Measurements from ENCODE around the gene BABAM2. TPM values are rescaled to one million over a fixed set of nuclear protein-coding genes. Genes with fewer than 3 reads are reported as not detected.

The BABAM2 gene
- total and polyA plus RNA-seq, 9 of the 15 experiments (the other 6 are each of a cell fraction or from before 2014, with no cell fraction given): 10.9 to 37.4 (median 25.6) TPM

GRCh38 chr2:28327956-28328922 lies 437.7 kb downstream of the BABAM2 start (continued):
- TF ChIP-seq ZMIZ1 (IDR thresholded peaks at IDR 0.05; ENCODE audit: low read depth in 2 of 2, low read length in 2 of 2) (no peak), BDP1 (IDR thresholded peaks at IDR 0.05; ENCODE audit: insufficient read depth, insufficient read length) (no peak), PHF21A (IDR thresholded peaks at IDR 0.05; ENCODE audit: borderline replicate concordance, low read depth) (no peak), ZNF23 (CRISPR knock-in tag; IDR thresholded peaks at IDR 0.05) (no peak), NELFE (IDR thresholded peaks at IDR 0.05; ENCODE audit: insufficient read depth, insufficient read length) (no peak), PYGO2 (tag; IDR thresholded peaks at IDR 0.05) (no peak), ATF4 (CRISPR knock-in tag; IDR thresholded peaks at IDR 0.05) (no peak), REST (IDR thresholded peaks at IDR 0.05; ENCODE audit: borderline replicate concordance) (no peak), REST (CRISPR knock-in tag; IDR thresholded peaks at IDR 0.05; ENCODE audit: low read depth) (no peak), CBFA2T2 (conservative IDR thresholded peaks at IDR 0.05) (no peak), CTCFL (IDR thresholded peaks at IDR 0.05; ENCODE audit: borderline replicate concordance, insufficient read depth, low read depth, low read length, poor library complexity, severe bottlenecking) (no peak)
